Liver (tissue), 3 donors: Measurements from ENCODE around the gene TM4SF5.

Experiments used
- CTCF ChIP-seq: fragments of 150-350 bp; IDR thresholded peaks from 2 replicates; pipeline ENCODE4 v1.5.1; 2017; ENCODE audit warnings: improper control_type of control experiment, low read depth, low read length; ENCODE audit not compliant: missing input control
- EGR1 ChIP-seq, 2 donors: IDR thresholded peaks; 2 replicates each; pipeline ENCODE4 v1.6.1; 2016 to 2018; ENCODE audit warnings: antibody characterized with exemption in 2 of 2, low read depth in 2 of 2
- FOXA1 ChIP-seq: IDR thresholded peaks from 2 replicates; pipeline ENCODE4 v1.6.1; 2016; ENCODE audit warnings: antibody characterized with exemption
- HNF4A ChIP-seq, 2 donors: conservative IDR thresholded peaks; 2 replicates each; pipeline ENCODE4 v1.6.1; 2016; ENCODE audit warnings: antibody characterized with exemption in 2 of 2, mild to moderate bottlenecking in 2 of 2
- HNF4G ChIP-seq: IDR thresholded peaks from 2 replicates; pipeline ENCODE4 v1.6.1; 2016; ENCODE audit warnings: antibody characterized with exemption
- MAX ChIP-seq: IDR thresholded peaks from 2 replicates; pipeline ENCODE4 v1.6.1; 2016; ENCODE audit warnings: antibody characterized with exemption
- RAD21 ChIP-seq, 2 donors: IDR thresholded peaks; 2 replicates each; pipeline ENCODE4 v1.6.1; 2016; ENCODE audit warnings: antibody characterized with exemption in 2 of 2, mild to moderate bottlenecking in 2 of 2
- REST ChIP-seq: IDR thresholded peaks from 2 replicates; pipeline ENCODE4 v1.6.1; 2016; ENCODE audit warnings: antibody characterized with exemption, mild to moderate bottlenecking
- RXRA ChIP-seq, 2 donors: IDR thresholded peaks; 2 replicates each; pipeline ENCODE4 v1.6.1; 2017 to 2018; ENCODE audit warnings: antibody characterized with exemption in 2 of 2, mild to moderate bottlenecking in 1 of 2
- TAF1 ChIP-seq: conservative IDR thresholded peaks from 2 replicates; pipeline ENCODE4 v1.6.1; 2016; ENCODE audit warnings: antibody characterized with exemption, mild to moderate bottlenecking
- YY1 ChIP-seq: IDR thresholded peaks from 2 replicates; pipeline ENCODE4 v1.6.1; 2016; ENCODE audit warnings: antibody characterized with exemption, mild to moderate bottlenecking
- ZBTB33 ChIP-seq: IDR thresholded peaks from 2 replicates; pipeline ENCODE4 v1.6.1; 2016; ENCODE audit warnings: antibody characterized with exemption
- donor health status: healthy.
- donor health status: healthy.

GRCh38 chr17:4725646-4726310, 45.9 kb upstream of the TM4SF5 start:
- no peak for TF ChIP-seq CTCF
- no peak for TF ChIP-seq RAD21 (IDR thresholded peaks at IDR 0.05)
- TF ChIP-seq HNF4G = no peak
- TF ChIP-seq HNF4A (conservative IDR thresholded peaks at IDR 0.05) = no peak
- no peak for TF ChIP-seq REST
- no peak for TF ChIP-seq MAX
- TF ChIP-seq YY1 = no peak
- TF ChIP-seq TAF1 = no peak
- no peak for TF ChIP-seq EGR1 (IDR thresholded peaks at IDR 0.05; ENCODE audit: low read depth in 2 of 2)
- no peak for TF ChIP-seq FOXA1
- TF ChIP-seq RXRA (IDR thresholded peaks at IDR 0.05) = no peak
- TF ChIP-seq ZBTB33 = no peak
